ENCODE measurements around the gene HEXD.

HEXD gene

GRCh38 chr17:82382933-82383255, 35.3 kb upstream of the HEXD start:
- DNase-seq = no peak

- DNase-seq = no peak
These were observed 34.7 kb upstream of the HEXD start for GRCh38 chr17:82383411-82383810.

- no peak for DNase-seq
These were observed 34.0 kb upstream of the HEXD start for GRCh38 chr17:82384051-82384729.

GRCh38 chr17:82384730-82385481, 33.2 kb upstream of the HEXD start:
- DNase-seq = no peak

GRCh38 chr17:82385559-82386254, 32.4 kb upstream of the HEXD start:
- DNase-seq = no peak

GRCh38 chr17:82386255-82386831, 31.8 kb upstream of the HEXD start:
- DNase-seq = no peak

- no peak for DNase-seq
These were observed 31.1 kb upstream of the HEXD start for GRCh38 chr17:82386881-82387704.

- DNase-seq = no peak
These were observed 30.4 kb upstream of the HEXD start for GRCh38 chr17:82387705-82388106.

- no peak for DNase-seq
These were observed 29.8 kb upstream of the HEXD start for GRCh38 chr17:82388223-82388921.

GRCh38 chr17:82388922-82389283, 29.2 kb upstream of the HEXD start:
- DNase-seq = no peak

GRCh38 chr17:82389379-82389778, 28.8 kb upstream of the HEXD start:
- DNase-seq = no peak

GRCh38 chr17:82390015-82390859, 27.9 kb upstream of the HEXD start:
- DNase-seq = no peak

- no peak for DNase-seq
These were observed 27.2 kb upstream of the HEXD start for GRCh38 chr17:82390860-82391435.

GRCh38 chr17:82391496-82392066, 26.6 kb upstream of the HEXD start:
- no peak for DNase-seq

GRCh38 chr17:82392209-82392920, 25.8 kb upstream of the HEXD start:
- no peak for DNase-seq

GRCh38 chr17:82392941-82393340, 25.2 kb upstream of the HEXD start:
- DNase-seq = no peak

- DNase-seq = no peak
These were observed 23.9 kb upstream of the HEXD start for GRCh38 chr17:82394278-82394677.

- DNase-seq = no peak
These were observed 21.3 kb upstream of the HEXD start for GRCh38 chr17:82396601-82397435.
